IMR-90 (cell line): ENCODE results near the gene CMTM8. TPM values are rescaled to one million over a fixed set of nuclear protein-coding genes. Genes with fewer than 3 reads are reported as not detected.

Experiments used
- ATAC-seq: fragments of 200-7000 bp; cut with Tn5 transposase; 2 replicates; pipeline ENCODE4 v1.9.1; 2020; ENCODE audit warnings: low read depth, mild to moderate bottlenecking, moderate library complexity
- BruUV-seq: library from RNA; stranded (reverse); fragments of 400-500 nt; replicated peaks from 2 replicates; lab custom pipeline; 2021; lab: Mats Ljungman, UMichigan
- CTCF ChIA-PET: fragments of 300-600 bp; formaldehyde crosslinking; extraction: SDS; loops from one replicate; lab custom pipeline; 2021; ENCODE audit warnings: antibody characterized with exemption; lab: Yijun Ruan, JAX
- POLR2A ChIA-PET: fragments of 300-600 bp; sonication (Branson Sonifier 250); formaldehyde crosslinking; loops from one replicate; lab custom pipeline; 2022; ENCODE audit warnings: antibody characterized with exemption; ENCODE audit not compliant: unreplicated experiment; lab: Charles Lee
- DNase-seq: peaks from one replicate; pipeline ENCODE4 v3.0.0; 2013
- H2AFZ ChIP-seq: replicated peaks from 2 replicates; pipeline ENCODE3; 2013; ENCODE audit warnings: low read length, mild to moderate bottlenecking; ENCODE audit not compliant: poor library complexity
- H2AK5ac ChIP-seq: 2 replicates; pipeline ENCODE4 v1.6.1; 2013; ENCODE audit warnings: low read depth, low read length, inconsistent platforms
- H2AK9ac ChIP-seq: replicated peaks from 2 replicates; pipeline ENCODE3; 2013; ENCODE audit warnings: mild to moderate bottlenecking, low read depth, low read length, moderate library complexity; ENCODE audit not compliant: poor library complexity
- H2BK120ac ChIP-seq: 2 replicates; pipeline ENCODE4 v1.6.1; 2013; ENCODE audit warnings: low read depth, low read length, inconsistent platforms
- H2BK15ac ChIP-seq: 3 replicates; pipeline ENCODE4 v1.6.1; 2013; ENCODE audit warnings: low read depth, low read length, inconsistent platforms
- H2BK20ac ChIP-seq: 2 replicates; pipeline ENCODE4 v1.6.1; 2013; ENCODE audit warnings: low read depth, mild to moderate bottlenecking, inconsistent platforms, low read length, moderate library complexity
- H2BK5ac ChIP-seq: 2 replicates; pipeline ENCODE4 v1.6.1; 2013; ENCODE audit warnings: mild to moderate bottlenecking, low read depth, low read length, inconsistent platforms; ENCODE audit not compliant: poor library complexity, severe bottlenecking
- H3K14ac ChIP-seq: replicated peaks from 2 replicates; pipeline ENCODE4 v1.6.1; 2013; ENCODE audit warnings: low read depth, low read length, inconsistent platforms
- H3K18ac ChIP-seq: 2 replicates; pipeline ENCODE4 v1.6.1; 2013; ENCODE audit warnings: low read depth, low read length, control low read depth
- H3K23ac ChIP-seq: 2 replicates; pipeline ENCODE4 v1.6.1; 2013; ENCODE audit warnings: low read depth, low read length, inconsistent platforms
- H3K27ac ChIP-seq: 2 replicates; pipeline ENCODE4 v1.5.1; 2013; ENCODE audit warnings: mild to moderate bottlenecking, control low read depth, low read length; ENCODE audit not compliant: insufficient read depth
- H3K27me3 ChIP-seq: 2 replicates; pipeline ENCODE4 v1.6.1; 2013; ENCODE audit warnings: low read length; ENCODE audit not compliant: control insufficient read depth, insufficient read depth
- H3K36me3 ChIP-seq: 2 replicates; pipeline ENCODE4 v1.6.1; 2013; ENCODE audit warnings: low read length, mixed read lengths; ENCODE audit not compliant: control insufficient read depth, insufficient read depth
- H3K4ac ChIP-seq: 2 replicates; pipeline ENCODE4 v1.6.1; 2013; ENCODE audit warnings: low read depth, low read length, inconsistent platforms
- H3K4me1 ChIP-seq: 2 replicates; pipeline ENCODE4 v1.6.1; 2013; ENCODE audit warnings: low read length, mixed read lengths; ENCODE audit not compliant: control insufficient read depth, insufficient read depth
- H3K4me2 ChIP-seq: 2 replicates; pipeline ENCODE4 v1.6.1; 2013; ENCODE audit warnings: low read depth, mild to moderate bottlenecking, control low read depth, low read length, moderate library complexity
- H3K4me3 ChIP-seq: 2 replicates; pipeline ENCODE4 v1.5.1; 2013; ENCODE audit warnings: low read depth, mild to moderate bottlenecking, control low read depth, low read length, moderate library complexity; ENCODE audit not compliant: insufficient read depth
- H3K56ac ChIP-seq: 2 replicates; pipeline ENCODE4 v1.6.1; 2013; ENCODE audit warnings: low read length, inconsistent platforms; ENCODE audit not compliant: insufficient read depth; ENCODE audit errors: extremely low read depth
- H3K79me1 ChIP-seq, 2 experiments: 2 replicates each; pipeline ENCODE4 v1.6.1; 2013; ENCODE audit warnings: low read length in 2 of 2, inconsistent platforms in 1 of 2, low read depth in 1 of 2
- H3K9ac ChIP-seq: 2 replicates; pipeline ENCODE4 v1.6.1; 2013; ENCODE audit warnings: low read depth, low read length, control low read depth
- H3K9me1 ChIP-seq: 2 replicates; pipeline ENCODE4 v1.6.1; 2013; ENCODE audit warnings: low read length, inconsistent platforms; ENCODE audit not compliant: insufficient read depth
- H3K9me3 ChIP-seq: 2 replicates; pipeline ENCODE4 v1.6.1; 2013; ENCODE audit warnings: low read length; ENCODE audit not compliant: control insufficient read depth, insufficient read depth
- H4K20me1 ChIP-seq: 2 replicates; pipeline ENCODE4 v1.6.1; 2013; ENCODE audit warnings: low read length, inconsistent platforms; ENCODE audit not compliant: insufficient read depth
- H4K5ac ChIP-seq: 2 replicates; pipeline ENCODE4 v1.6.1; 2013; ENCODE audit warnings: mild to moderate bottlenecking, low read depth, low read length, control low read depth
- H4K8ac ChIP-seq, 2 experiments: 2 replicates each; pipeline ENCODE4 v1.6.1; 2013; ENCODE audit warnings: low read depth in 2 of 2, low read length in 2 of 2, control low read depth in 1 of 2, inconsistent platforms in 1 of 2
- H4K91ac ChIP-seq: 2 replicates; pipeline ENCODE4 v1.6.1; 2013; ENCODE audit warnings: low read depth, low read length, inconsistent platforms; ENCODE audit not compliant: insufficient read depth
- BHLHE40 ChIP-seq: fragments of 150-350 bp; IDR thresholded peaks from 2 replicates; pipeline ENCODE4 v1.6.1; 2016; ENCODE audit warnings: mild to moderate bottlenecking, low read depth, low read length
- CEBPB ChIP-seq: IDR thresholded peaks from 2 replicates; pipeline ENCODE4 v1.6.1; 2012; ENCODE audit warnings: low read depth, low read length, improper control_type of control experiment
- CHD1 ChIP-seq: IDR thresholded peaks from 2 replicates; pipeline ENCODE4 v1.6.1; 2012; ENCODE audit warnings: low read depth, low read length, improper control_type of control experiment
- FOS ChIP-seq: fragments of 150-350 bp; IDR thresholded peaks from 2 replicates; pipeline ENCODE4 v1.6.1; 2016; ENCODE audit warnings: low read depth, low read length
- MAFK ChIP-seq: IDR thresholded peaks from 2 replicates; pipeline ENCODE4 v1.6.1; 2012; ENCODE audit warnings: low read depth, low read length, improper control_type of control experiment
- MXI1 ChIP-seq: IDR thresholded peaks from 2 replicates; pipeline ENCODE4 v1.6.1; 2012; ENCODE audit warnings: low read depth, mild to moderate bottlenecking, low read length, moderate library complexity, borderline replicate concordance
- NFE2L2 ChIP-seq: fragments of 150-350 bp; IDR thresholded peaks from 2 replicates; pipeline ENCODE4 v1.6.1; 2016; ENCODE audit warnings: low read depth, mild to moderate bottlenecking, low read length
- POLR2A ChIP-seq: IDR thresholded peaks from 2 replicates; pipeline ENCODE4 v1.6.1; 2012; ENCODE audit warnings: mild to moderate bottlenecking, low read depth, low read length
- RAD21 ChIP-seq: IDR thresholded peaks from 2 replicates; pipeline ENCODE4 v1.6.1; 2012; ENCODE audit warnings: low read length, improper control_type of control experiment
- RCOR1 ChIP-seq: IDR thresholded peaks from 2 replicates; pipeline ENCODE4 v1.6.1; 2012; ENCODE audit warnings: mild to moderate bottlenecking, low read length, improper control_type of control experiment; ENCODE audit not compliant: insufficient replicate concordance
- RFX5 ChIP-seq: IDR thresholded peaks from 2 replicates; pipeline ENCODE4 v1.8.0; 2012; ENCODE audit warnings: low read depth, mild to moderate bottlenecking, low read length, moderate library complexity
- SMC3 ChIP-seq: fragments of 150-350 bp; IDR thresholded peaks from 2 replicates; pipeline ENCODE4 v1.6.1; 2016; ENCODE audit warnings: low read depth, mild to moderate bottlenecking, antibody characterized with exemption, low read length, moderate library complexity
- USF2 ChIP-seq: fragments of 150-350 bp; IDR thresholded peaks from 2 replicates; pipeline ENCODE4 v1.6.1; 2017; ENCODE audit warnings: mild to moderate bottlenecking, antibody characterized with exemption, low read length, low read depth
- WGBS, 2 experiments: methylation state at CpG; one replicate each; pipeline versions ENCODE4 v1.1.5 to v1.1.7; 2013; ENCODE audit warnings: missing lambda C conversion rate in 2 of 2; ENCODE audit not compliant: insufficient read length in 1 of 2; ENCODE audit errors: extremely low coverage in 2 of 2; 5-methylcytosine and 5-hydroxymethylcytosine counted together
- dilution Hi-C: fragments of 300-500 bp; cut with HindIII; formaldehyde crosslinking; loops from one replicate; pipeline ENCODE4 v1.14.3; 2018; ENCODE audit warnings: low sequenced_read_pairs; ENCODE audit not compliant: unreplicated experiment
- in situ Hi-C: fragments of 300-500 bp; cut with MboI; formaldehyde crosslinking; loops from 3 replicates; pipeline ENCODE4 v1.14.3; 2019; ENCODE audit warnings: low sequenced_read_pairs, inconsistent platforms, mixed read lengths
- intact Hi-C: fragments of 100-400 bp; cut with micrococcal nuclease; formaldehyde crosslinking; loops from 2 replicates; pipeline ENCODE4 v1.10.0; 2022
- polyA plus RNA-seq, 3 experiments: library from polyadenylated mRNA; depleted of rRNA; stranded (reverse); fragments of >200 nt; gene quantifications; 2 replicates each; pipeline ENCODE4 v1.2.3, GENCODE V29; 2012; ENCODE audit warnings: low replicate concordance in 1 of 3
- total RNA-seq: library from RNA; depleted of rRNA; stranded (reverse); fragments of >200 nt; gene quantifications from 2 replicates; pipeline ENCODE4 v1.2.3, GENCODE V29; 2012
- TF ChIP-seq, protein P1 (sequence below): fragments of 150-350 bp; IDR thresholded peaks from 2 replicates; pipeline ENCODE4 v1.6.1; 2016; ENCODE audit warnings: low read depth, mild to moderate bottlenecking, low read length, moderate library complexity, borderline replicate concordance

Gene CMTM8
- total and polyA plus RNA-seq, 2 of the 4 experiments (the other 2 are of a cell fraction): 0.15 TPM; not detected in 1

GRCh38 chr3:32335365-32336112, 97.1 kb downstream of the CMTM8 start:
- DNase-seq: no peak
- in situ Hi-C loops (no loop called here), dilution Hi-C loops (no loop called here), intact Hi-C loops (no loop called here)
- Histone ChIP-seq H3K18ac (no peak overlapping the region), H2AK9ac (no peak overlapping the region), H2AFZ (no peak overlapping the region), H3K23ac (no peak overlapping the region), H3K4me1 (no peaks in the 10 kb centered on the region), H2BK120ac (no peak overlapping the region), H3K14ac (no peak overlapping the region), H3K9me1 (no peaks in the 10 kb centered on the region), H4K91ac (no peak overlapping the region), H3K79me1 (no peaks in the 10 kb centered on the region), H4K8ac (no peak overlapping the region), H4K5ac (no peak overlapping the region), H3K4me2 (no peak overlapping the region), H3K4me3 (no peak overlapping the region), H3K9me3 (no peaks in the 10 kb centered on the region), H2BK5ac (no peak overlapping the region), H3K27me3 (peaks cover 8% of the 10 kb centered on the region), H3K27ac (no peak overlapping the region), H3K56ac (no peak overlapping the region), H2BK15ac (no peak overlapping the region), H3K9ac (no peak overlapping the region), H3K4ac (no peak overlapping the region), H4K20me1 (no peaks in the 10 kb centered on the region), H2BK20ac (no peak overlapping the region), H2AK5ac (no peak overlapping the region), H3K36me3 (no peaks in the 10 kb centered on the region)
- 79% methylated on average over 5 of the region's 13 CpGs; no CpG with 5 or more reads in 1 of the 2 experiments for WGBS, 2 experiments
- TF ChIP-seq RFX5: no peak
- no peak for TF ChIP-seq FOS
- no peak for TF ChIP-seq MAFK
- no peak for TF ChIP-seq NFE2L2
- TF ChIP-seq RCOR1: no peak
- TF ChIP-seq CEBPB: no peak
- TF ChIP-seq BHLHE40: no peak
- no peak for TF ChIP-seq USF2
- TF ChIP-seq MXI1: no peak
- no peak for TF ChIP-seq CHD1
- no peak for TF ChIP-seq RAD21
- no peak for TF ChIP-seq SMC3
- TF ChIP-seq, protein P1, sequence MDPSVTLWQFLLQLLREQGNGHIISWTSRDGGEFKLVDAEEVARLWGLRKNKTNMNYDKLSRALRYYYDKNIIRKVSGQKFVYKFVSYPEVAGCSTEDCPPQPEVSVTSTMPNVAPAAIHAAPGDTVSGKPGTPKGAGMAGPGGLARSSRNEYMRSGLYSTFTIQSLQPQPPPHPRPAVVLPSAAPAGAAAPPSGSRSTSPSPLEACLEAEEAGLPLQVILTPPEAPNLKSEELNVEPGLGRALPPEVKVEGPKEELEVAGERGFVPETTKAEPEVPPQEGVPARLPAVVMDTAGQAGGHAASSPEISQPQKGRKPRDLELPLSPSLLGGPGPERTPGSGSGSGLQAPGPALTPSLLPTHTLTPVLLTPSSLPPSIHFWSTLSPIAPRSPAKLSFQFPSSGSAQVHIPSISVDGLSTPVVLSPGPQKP: no peak
- no peak for TF ChIP-seq POLR2A
- POLR2A ChIA-PET: no interaction called here
- no TSS peak for BruUV-seq
- ATAC-seq: no peak
- CTCF ChIA-PET: no interaction called here
